Fibroblast of villous mesenchyme (primary cell): ENCODE data around the gene ABCG1. TPM values are rescaled to one million over a fixed set of nuclear protein-coding genes. Genes with fewer than 3 reads are reported as not detected.

Experiments
- DNase-seq: peaks from one replicate; pipeline ENCODE4 v3.0.0-alpha.2; 2010; ENCODE audit warnings: low read depth
- H3K4me3 ChIP-seq: 2 replicates; pipeline ENCODE4 v1.5.1; 2011; ENCODE audit warnings: low read depth, mild to moderate bottlenecking, low read length
- total RNA-seq: library from RNA; depleted of rRNA; stranded (reverse); fragments of >200 nt; gene quantifications from 2 replicates; pipeline ENCODE4 v1.2.3, GENCODE V29; 2012
- TF ChIP-seq, protein P1 (sequence below): IDR thresholded peaks from 2 replicates; pipeline ENCODE4 v1.5.1; 2012; ENCODE audit warnings: low read depth, mild to moderate bottlenecking, low read length; ENCODE audit not compliant: insufficient read depth

The ABCG1 gene
- total RNA-seq, 1 donor, result 0.43 TPM

GRCh38 chr21:42340187-42341050 lies 121.5 kb downstream of the ABCG1 start:
- TF ChIP-seq, protein P1, sequence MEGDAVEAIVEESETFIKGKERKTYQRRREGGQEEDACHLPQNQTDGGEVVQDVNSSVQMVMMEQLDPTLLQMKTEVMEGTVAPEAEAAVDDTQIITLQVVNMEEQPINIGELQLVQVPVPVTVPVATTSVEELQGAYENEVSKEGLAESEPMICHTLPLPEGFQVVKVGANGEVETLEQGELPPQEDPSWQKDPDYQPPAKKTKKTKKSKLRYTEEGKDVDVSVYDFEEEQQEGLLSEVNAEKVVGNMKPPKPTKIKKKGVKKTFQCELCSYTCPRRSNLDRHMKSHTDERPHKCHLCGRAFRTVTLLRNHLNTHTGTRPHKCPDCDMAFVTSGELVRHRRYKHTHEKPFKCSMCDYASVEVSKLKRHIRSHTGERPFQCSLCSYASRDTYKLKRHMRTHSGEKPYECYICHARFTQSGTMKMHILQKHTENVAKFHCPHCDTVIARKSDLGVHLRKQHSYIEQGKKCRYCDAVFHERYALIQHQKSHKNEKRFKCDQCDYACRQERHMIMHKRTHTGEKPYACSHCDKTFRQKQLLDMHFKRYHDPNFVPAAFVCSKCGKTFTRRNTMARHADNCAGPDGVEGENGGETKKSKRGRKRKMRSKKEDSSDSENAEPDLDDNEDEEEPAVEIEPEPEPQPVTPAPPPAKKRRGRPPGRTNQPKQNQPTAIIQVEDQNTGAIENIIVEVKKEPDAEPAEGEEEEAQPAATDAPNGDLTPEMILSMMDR, result no peak
- DNase-seq, result no peak

GRCh38 chr21:42341776-42342542 lies 123.0 kb downstream of the ABCG1 start:
- H3K4me3 ChIP-seq, result no peak overlapping the region
- DNase-seq, result no peak
- TF ChIP-seq, protein P1, result no peak

More at GRCh38 chr21:42340187-42341050, 121.5 kb downstream of the ABCG1 start:
- no peak overlapping the region for H3K4me3 ChIP-seq

- TF ChIP-seq, protein P1, result no peak
- no peak for DNase-seq
- H3K4me3 ChIP-seq, result no peak overlapping the region
Observed at GRCh38 chr21:42343101-42343500, 124.2 kb downstream of the ABCG1 start.

DNA sequence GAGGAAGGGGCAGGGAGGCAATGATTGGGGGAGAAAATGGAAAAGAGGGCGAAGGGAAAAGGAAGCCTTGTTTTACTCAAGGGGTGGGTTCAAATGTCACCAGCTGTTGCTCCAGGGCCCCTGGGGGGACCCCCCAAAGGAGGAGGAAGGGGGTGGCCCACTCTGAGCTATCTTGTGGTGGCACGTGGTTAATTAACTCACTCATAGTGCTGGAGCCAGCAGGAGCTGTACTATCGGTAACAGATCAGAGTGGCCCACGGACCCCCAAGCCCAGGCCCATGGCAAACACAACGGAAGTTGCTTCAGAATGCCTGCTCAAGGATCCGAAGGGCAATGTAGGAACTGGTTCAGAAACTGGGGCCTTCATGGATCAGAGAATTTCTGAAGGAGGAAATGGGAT lies 124.6 kb downstream of the ABCG1 start:
- no peak overlapping the region for H3K4me3 ChIP-seq
- TF ChIP-seq, protein P1, result no peak
- no peak for DNase-seq

GRCh38 chr21:42343963-42344510 lies 125.1 kb downstream of the ABCG1 start:
- H3K4me3 ChIP-seq, result no peak overlapping the region
- no peak for DNase-seq
- TF ChIP-seq, protein P1, result no peak

GRCh38 chr21:42344631-42345030 lies 125.7 kb downstream of the ABCG1 start:
- no peak for DNase-seq
- H3K4me3 ChIP-seq, result no peak overlapping the region
- TF ChIP-seq, protein P1, result no peak
